Measurements from ENCODE around the gene ATG10. TPM values are rescaled to one million over a fixed set of nuclear protein-coding genes. Genes with fewer than 3 reads are reported as not detected.

ATG10 gene
- total and polyA plus RNA-seq, 2 of the 13 experiments (the other 11 are each of a cell fraction or from before 2014, with no cell fraction given) = 2.0 to 5.7 TPM

DNA sequence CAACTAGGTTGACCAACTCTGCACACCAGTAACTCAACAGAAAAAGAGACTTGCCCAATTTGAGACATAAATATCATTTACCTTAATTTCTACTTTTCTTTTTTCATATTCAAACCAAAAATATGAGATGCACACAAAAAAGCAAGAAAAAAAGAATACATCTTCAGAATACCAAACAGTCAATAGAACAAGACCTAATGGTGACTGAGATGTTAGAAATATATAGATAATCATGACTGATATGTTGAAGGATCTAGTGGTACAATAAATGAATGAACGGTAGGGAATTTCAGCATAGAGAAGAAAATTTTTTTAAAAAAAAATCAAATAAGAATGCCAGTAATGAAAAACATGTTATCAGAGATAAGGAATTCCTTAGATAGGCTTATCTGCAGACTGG, 29.1 kb upstream of the ATG10 start (continued):
- TF ChIP-seq SRY (CRISPR knock-in tag; IDR thresholded peaks at IDR 0.05) = no peak
- TF ChIP-seq GLI4 (CRISPR knock-in tag; IDR thresholded peaks at IDR 0.05; ENCODE audit: borderline replicate concordance) = no peak

DNA sequence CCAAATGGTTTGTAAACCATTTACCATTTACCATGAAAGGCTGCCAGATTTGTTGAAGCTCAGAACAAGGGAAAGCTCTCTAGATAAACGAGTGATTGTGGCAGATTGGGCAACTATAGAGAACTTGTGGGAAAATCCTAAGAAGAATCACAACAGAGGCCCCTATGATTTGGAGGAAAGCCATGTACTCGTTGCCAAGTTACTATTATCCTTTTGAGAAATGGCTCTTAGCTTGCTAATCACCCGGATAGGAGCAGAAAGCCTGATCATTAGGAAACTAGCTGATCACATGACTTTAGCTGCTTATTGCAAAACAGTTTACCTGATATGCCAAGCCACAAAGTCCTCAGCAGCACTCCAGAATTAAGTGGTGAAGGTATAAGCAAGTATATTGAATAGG, 23.5 kb upstream of the ATG10 start:
- H4K20me1 ChIP-seq (ENCODE audit: insufficient read depth, low read length) = no peaks in the 10 kb centered on the region
- H3K9me3 ChIP-seq (ENCODE audit: low read length) = no peaks in the 10 kb centered on the region
- in situ Hi-C loops (cut with HindIII; ENCODE audit: extremely low pct_ligation_motif_present, low pct_unique_long_range_greater_than_20kb) = no loop called here
- no peak overlapping the region for H3K4me2 ChIP-seq (ENCODE audit: low read depth, low read length)
- CTCF ChIA-PET (ENCODE audit: low intra/inter-chr PET ratio, low total read pairs) = no interaction called here
- H3K9ac ChIP-seq (ENCODE audit: insufficient read depth, low read depth, low read length) = no peak overlapping the region
- no peak for DNase-seq (ENCODE audit: low spot score)
- intact Hi-C loops (cut with micrococcal nuclease; ENCODE audit: unreplicated experiment) = no loop called here
- ATAC-seq = no peak
- H3K4me1 ChIP-seq (ENCODE audit: insufficient read depth, low read length) = no peaks in the 10 kb centered on the region
- BruUV-seq (replicated peaks) = no TSS peak
- POLR2A ChIA-PET = no interaction called here
- H2AFZ ChIP-seq (ENCODE audit: low read length) = no peak overlapping the region
- H3K27ac ChIP-seq (ENCODE audit: extremely low read length, insufficient read depth, low read length) = no peak overlapping the region
- H3K4me3 ChIP-seq (replicated peaks in 1 of 3; ENCODE audit: insufficient read depth in 1 of 3, low read depth in 2 of 3, low read length in 3 of 3) = no peak overlapping the region
- TF ChIP-seq, protein P1, sequence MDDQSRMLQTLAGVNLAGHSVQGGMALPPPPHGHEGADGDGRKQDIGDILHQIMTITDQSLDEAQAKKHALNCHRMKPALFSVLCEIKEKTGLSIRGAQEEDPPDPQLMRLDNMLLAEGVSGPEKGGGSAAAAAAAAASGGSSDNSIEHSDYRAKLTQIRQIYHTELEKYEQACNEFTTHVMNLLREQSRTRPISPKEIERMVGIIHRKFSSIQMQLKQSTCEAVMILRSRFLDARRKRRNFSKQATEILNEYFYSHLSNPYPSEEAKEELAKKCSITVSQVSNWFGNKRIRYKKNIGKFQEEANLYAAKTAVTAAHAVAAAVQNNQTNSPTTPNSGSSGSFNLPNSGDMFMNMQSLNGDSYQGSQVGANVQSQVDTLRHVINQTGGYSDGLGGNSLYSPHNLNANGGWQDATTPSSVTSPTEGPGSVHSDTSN (CRISPR knock-in tag; IDR thresholded peaks at IDR 0.05; ENCODE audit: borderline replicate concordance) = no peak
- no peak for TF ChIP-seq FOXK1 (CRISPR knock-in tag; IDR thresholded peaks at IDR 0.05; ENCODE audit: borderline replicate concordance, low read depth)
- no peak for TF ChIP-seq ZNF777 (CRISPR knock-in tag; IDR thresholded peaks at IDR 0.05)
- no peak for TF ChIP-seq ZNF768 (CRISPR knock-in tag; IDR thresholded peaks at IDR 0.05)
- TF ChIP-seq, protein P2, sequence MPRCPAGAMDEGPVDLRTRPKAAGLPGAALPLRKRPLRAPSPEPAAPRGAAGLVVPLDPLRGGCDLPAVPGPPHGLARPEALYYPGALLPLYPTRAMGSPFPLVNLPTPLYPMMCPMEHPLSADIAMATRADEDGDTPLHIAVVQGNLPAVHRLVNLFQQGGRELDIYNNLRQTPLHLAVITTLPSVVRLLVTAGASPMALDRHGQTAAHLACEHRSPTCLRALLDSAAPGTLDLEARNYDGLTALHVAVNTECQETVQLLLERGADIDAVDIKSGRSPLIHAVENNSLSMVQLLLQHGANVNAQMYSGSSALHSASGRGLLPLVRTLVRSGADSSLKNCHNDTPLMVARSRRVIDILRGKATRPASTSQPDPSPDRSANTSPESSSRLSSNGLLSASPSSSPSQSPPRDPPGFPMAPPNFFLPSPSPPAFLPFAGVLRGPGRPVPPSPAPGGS (CRISPR knock-in tag; IDR thresholded peaks at IDR 0.05) = no peak
- TF ChIP-seq, protein P3, sequence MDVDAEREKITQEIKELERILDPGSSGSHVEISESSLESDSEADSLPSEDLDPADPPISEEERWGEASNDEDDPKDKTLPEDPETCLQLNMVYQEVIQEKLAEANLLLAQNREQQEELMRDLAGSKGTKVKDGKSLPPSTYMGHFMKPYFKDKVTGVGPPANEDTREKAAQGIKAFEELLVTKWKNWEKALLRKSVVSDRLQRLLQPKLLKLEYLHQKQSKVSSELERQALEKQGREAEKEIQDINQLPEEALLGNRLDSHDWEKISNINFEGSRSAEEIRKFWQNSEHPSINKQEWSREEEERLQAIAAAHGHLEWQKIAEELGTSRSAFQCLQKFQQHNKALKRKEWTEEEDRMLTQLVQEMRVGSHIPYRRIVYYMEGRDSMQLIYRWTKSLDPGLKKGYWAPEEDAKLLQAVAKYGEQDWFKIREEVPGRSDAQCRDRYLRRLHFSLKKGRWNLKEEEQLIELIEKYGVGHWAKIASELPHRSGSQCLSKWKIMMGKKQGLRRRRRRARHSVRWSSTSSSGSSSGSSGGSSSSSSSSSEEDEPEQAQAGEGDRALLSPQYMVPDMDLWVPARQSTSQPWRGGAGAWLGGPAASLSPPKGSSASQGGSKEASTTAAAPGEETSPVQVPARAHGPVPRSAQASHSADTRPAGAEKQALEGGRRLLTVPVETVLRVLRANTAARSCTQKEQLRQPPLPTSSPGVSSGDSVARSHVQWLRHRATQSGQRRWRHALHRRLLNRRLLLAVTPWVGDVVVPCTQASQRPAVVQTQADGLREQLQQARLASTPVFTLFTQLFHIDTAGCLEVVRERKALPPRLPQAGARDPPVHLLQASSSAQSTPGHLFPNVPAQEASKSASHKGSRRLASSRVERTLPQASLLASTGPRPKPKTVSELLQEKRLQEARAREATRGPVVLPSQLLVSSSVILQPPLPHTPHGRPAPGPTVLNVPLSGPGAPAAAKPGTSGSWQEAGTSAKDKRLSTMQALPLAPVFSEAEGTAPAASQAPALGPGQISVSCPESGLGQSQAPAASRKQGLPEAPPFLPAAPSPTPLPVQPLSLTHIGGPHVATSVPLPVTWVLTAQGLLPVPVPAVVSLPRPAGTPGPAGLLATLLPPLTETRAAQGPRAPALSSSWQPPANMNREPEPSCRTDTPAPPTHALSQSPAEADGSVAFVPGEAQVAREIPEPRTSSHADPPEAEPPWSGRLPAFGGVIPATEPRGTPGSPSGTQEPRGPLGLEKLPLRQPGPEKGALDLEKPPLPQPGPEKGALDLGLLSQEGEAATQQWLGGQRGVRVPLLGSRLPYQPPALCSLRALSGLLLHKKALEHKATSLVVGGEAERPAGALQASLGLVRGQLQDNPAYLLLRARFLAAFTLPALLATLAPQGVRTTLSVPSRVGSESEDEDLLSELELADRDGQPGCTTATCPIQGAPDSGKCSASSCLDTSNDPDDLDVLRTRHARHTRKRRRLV (CRISPR knock-in tag; IDR thresholded peaks at IDR 0.05) = no peak
- TF ChIP-seq MTA3 (CRISPR knock-in tag; IDR thresholded peaks at IDR 0.05) = no peak
- no peak for TF ChIP-seq ZNF720 (CRISPR knock-in tag; IDR thresholded peaks at IDR 0.05)
- no peak for TF ChIP-seq CC2D1A (CRISPR knock-in tag; IDR thresholded peaks at IDR 0.05)
- no peak for TF ChIP-seq ZNF839 (CRISPR knock-in tag; IDR thresholded peaks at IDR 0.05; ENCODE audit: borderline replicate concordance)
- TF ChIP-seq ZNF441 (CRISPR knock-in tag; IDR thresholded peaks at IDR 0.05; ENCODE audit: borderline replicate concordance) = no peak
- TF ChIP-seq, protein P4, sequence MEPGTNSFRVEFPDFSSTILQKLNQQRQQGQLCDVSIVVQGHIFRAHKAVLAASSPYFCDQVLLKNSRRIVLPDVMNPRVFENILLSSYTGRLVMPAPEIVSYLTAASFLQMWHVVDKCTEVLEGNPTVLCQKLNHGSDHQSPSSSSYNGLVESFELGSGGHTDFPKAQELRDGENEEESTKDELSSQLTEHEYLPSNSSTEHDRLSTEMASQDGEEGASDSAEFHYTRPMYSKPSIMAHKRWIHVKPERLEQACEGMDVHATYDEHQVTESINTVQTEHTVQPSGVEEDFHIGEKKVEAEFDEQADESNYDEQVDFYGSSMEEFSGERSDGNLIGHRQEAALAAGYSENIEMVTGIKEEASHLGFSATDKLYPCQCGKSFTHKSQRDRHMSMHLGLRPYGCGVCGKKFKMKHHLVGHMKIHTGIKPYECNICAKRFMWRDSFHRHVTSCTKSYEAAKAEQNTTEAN (CRISPR knock-in tag; conservative IDR thresholded peaks at IDR 0.05) = no peak
- no peak for TF ChIP-seq KLF13 (CRISPR knock-in tag; IDR thresholded peaks at IDR 0.05)
- H3K27me3 ChIP-seq (ENCODE audit: control insufficient read depth in 1 of 2, insufficient read depth in 2 of 2, low read length in 2 of 2) = no peaks in the 10 kb centered on the region
- WGBS (ENCODE audit: low lambda C conversion rate) = 4% methylated on average over 3 of the region's 3 CpGs
- no peak for FAIRE-seq
- H3K79me2 ChIP-seq (ENCODE audit: insufficient read depth, low read length) = no peaks in the 10 kb centered on the region
- no peaks in the 10 kb centered on the region for H3K36me3 ChIP-seq (replicated peaks in 1 of 2; ENCODE audit: control insufficient read depth in 1 of 2, insufficient read depth in 2 of 2, low read length in 2 of 2)
